Measurements from ENCODE around the gene CLPTM1.
"Not testable (repeated sequence)": the region's sequence is repeated elsewhere in the genome, so short reads cannot be mapped to it uniquely, and the experiment has no call there.

CLPTM1 gene

DNA sequence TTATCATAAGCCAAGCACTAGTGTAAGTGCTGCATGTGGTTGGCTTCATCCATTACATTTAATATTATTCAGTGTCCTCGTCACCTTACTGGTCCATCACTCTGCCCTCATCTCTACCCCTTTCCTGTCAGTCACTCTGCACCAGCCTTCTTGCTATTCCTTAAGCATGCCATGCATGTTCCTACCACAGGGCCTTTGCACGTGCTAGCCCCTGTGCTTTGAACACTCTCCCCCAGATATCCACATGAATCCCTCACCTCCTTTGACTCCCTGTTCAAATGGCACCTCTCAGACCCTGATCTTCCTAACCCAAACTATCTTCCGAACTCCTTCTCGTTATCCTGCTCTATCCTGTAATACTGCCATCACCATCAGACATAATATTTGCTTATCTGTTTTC lies 42.8 kb downstream of the CLPTM1 start:
- TF ChIP-seq, protein P1, sequence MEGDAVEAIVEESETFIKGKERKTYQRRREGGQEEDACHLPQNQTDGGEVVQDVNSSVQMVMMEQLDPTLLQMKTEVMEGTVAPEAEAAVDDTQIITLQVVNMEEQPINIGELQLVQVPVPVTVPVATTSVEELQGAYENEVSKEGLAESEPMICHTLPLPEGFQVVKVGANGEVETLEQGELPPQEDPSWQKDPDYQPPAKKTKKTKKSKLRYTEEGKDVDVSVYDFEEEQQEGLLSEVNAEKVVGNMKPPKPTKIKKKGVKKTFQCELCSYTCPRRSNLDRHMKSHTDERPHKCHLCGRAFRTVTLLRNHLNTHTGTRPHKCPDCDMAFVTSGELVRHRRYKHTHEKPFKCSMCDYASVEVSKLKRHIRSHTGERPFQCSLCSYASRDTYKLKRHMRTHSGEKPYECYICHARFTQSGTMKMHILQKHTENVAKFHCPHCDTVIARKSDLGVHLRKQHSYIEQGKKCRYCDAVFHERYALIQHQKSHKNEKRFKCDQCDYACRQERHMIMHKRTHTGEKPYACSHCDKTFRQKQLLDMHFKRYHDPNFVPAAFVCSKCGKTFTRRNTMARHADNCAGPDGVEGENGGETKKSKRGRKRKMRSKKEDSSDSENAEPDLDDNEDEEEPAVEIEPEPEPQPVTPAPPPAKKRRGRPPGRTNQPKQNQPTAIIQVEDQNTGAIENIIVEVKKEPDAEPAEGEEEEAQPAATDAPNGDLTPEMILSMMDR (IDR thresholded peaks at IDR 0.05), result no peak

DNA sequence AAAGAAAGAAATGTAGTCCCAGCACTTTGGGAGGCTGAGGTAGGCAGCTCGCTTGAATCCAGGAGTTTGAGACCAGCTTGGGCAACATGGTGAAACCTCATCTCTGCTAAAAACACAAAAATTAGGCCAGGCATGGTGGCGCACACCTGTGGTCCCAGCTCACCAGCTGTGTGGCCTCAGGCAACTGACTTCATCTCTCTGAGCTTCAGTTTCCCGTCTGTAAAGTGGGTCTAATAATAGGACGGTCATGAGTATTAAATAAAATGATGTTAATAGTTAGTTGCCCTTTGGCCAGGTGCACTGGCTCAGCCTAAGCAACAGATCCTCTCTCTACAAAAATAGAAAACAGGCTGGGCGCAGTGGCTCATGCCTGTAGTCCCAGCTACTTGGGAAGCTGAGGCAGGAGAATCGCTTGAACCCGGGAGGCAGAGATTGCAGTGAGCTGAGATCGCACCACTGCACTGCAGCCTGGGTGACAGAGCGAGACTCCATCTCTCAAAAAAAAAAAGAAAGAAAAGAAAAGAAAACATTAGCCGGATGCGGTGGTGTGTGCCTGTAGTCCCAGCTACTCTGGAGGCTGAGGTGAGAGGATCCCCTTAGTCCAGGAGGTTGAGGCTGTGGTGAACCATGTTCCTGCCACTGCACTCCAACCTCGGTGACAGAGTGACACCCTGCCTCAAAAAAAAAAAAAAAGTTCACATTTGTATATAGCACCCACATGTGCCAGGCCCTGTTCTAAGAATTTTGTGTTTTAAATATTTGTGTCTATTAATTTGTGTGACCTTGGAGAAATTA lies 44.1 kb downstream of the CLPTM1 start:
- not testable (repeated sequence) for H3K27ac ChIP-seq

More for the DNA sequence above, 42.8 kb downstream of the CLPTM1 start:
- no peak overlapping the region for H3K27ac ChIP-seq

DNA sequence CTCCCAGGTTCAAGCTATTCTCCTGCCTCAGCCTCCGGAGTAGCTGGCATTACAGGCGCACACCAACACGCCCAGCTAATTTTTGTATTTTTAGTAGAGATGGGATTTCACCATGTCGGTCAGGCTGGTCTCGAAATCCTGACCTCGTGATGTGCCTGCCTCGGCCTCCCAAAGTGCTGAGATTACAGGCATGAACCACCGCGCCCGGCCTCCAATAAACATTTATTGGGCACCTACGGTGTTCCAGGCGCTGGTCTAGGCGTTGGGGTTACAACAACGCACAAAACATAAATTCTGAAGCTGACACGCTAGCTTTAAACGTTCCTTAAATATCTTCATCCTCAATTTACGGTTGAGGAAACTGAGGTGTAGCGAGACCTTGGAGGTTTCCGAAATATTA lies 45.5 kb downstream of the CLPTM1 start:
- H3K27ac ChIP-seq, result not testable (repeated sequence)

DNA sequence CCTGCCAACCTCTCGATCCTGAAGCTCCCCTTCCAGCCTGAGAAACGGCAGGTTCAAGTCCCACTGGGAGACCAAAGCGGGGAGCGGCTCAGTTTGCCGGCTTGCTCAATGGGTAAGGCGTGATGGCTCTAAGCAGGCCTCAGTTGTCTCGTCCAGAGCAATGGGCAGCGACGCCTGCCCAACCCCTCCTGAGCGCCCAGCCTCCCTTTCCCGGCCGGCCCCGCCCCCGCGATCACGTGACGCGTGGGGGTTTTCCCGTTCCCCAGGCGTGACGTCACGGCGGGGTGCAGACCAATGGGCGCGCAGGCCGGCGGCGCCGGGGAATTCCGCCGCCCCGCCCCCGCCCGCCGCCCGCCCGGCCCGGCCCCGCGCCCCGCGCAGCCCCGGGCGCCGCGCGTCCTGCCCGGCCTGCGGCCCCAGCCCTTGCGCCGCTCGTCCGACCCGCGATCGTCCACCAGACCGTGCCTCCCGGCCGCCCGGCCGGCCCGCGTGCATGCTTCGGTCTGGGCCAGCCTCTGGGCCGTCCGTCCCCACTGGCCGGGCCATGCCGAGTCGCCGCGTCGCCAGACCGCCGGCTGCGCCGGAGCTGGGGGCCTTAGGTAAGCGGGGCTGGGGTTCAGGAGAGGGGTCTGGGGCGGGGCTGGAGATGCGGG lies 46.0 kb downstream of the CLPTM1 start, which contains the start of gene RELB:
Gene RELB, plus strand, starts transcription at position 378 of the 653 bp plus-strand sequence. Its CDS starts 116 bp downstream, at position 494.
- TF ChIP-seq, protein P1 (IDR thresholded peaks at IDR 0.05), result no peak
- no peak for TF ChIP-seq ZFX (IDR thresholded peaks at IDR 0.05; ENCODE audit: borderline replicate concordance)
- H3K27ac ChIP-seq, result peak within 1 kb of the TSS; percentile 83

DNA sequence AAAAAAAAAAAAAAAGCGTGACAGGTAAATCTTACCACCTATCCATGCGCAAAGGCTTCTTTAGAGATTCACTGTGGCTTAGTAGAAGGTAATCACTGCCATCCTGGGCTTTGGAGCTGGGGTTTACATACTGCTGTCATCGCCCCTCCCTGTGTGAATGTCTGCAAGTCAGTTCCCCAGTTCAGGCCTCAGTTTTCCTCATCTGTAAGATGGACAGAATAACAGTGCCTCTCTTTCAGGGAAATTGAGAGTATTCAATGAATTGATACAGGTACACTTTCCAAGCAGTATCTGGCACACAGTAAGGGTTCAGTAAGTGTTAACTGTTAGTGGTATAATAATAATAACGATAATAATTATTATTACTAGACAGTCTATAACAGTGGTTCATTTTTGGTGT lies 48.3 kb downstream of the CLPTM1 start:
- no peak overlapping the region for H3K27ac ChIP-seq
- TF ChIP-seq, protein P1 (IDR thresholded peaks at IDR 0.05), result no peak
- no peak for TF ChIP-seq ZFX (IDR thresholded peaks at IDR 0.05; ENCODE audit: borderline replicate concordance)

DNA sequence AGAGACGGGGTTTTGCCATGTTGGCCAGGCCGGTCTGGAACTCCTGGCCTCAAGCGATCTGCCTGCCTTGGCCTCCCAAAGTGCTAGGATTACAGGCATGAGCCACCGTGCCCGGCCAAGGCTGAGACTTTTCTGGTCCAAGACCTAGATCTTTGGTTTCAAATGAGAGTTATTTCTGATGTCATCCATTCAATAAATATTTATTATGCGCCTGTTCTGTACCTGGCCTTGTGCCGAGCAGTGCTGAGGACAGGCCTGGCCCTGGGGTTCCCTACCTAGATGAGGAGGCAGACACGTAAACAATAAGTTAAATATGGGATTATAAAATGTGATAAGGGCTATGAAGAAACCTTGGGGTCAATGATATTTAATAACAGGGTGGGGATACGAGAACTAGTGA lies 50.6 kb downstream of the CLPTM1 start:
- TF ChIP-seq, protein P1 (IDR thresholded peaks at IDR 0.05), result no peak
- no peak for TF ChIP-seq ZFX (IDR thresholded peaks at IDR 0.05; ENCODE audit: borderline replicate concordance)
- H3K27ac ChIP-seq, result no peak overlapping the region

DNA sequence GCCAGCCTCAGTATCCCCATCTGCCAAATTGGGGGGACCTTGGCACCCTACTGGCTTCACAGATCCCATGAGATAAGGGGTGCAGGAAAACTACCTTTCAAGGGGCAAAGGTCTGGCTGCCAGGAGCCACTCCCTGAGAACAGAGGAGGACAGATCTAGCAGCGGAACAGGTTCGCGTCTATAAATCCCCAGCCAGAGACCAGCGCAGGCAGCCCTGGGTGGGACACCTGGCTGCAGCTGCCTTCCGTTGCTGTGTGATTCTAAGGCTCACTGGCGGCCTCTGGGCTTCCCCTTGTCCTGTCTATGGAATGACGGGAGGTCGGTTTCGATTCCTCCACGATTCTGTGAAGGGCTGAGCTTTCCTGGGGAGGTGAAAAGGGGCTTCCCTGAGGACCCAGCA lies 53.4 kb downstream of the CLPTM1 start:
- TF ChIP-seq ZFX (IDR thresholded peaks at IDR 0.05; ENCODE audit: borderline replicate concordance), result no peak
- TF ChIP-seq, protein P1 (IDR thresholded peaks at IDR 0.05), result no peak
- H3K27ac ChIP-seq, result no peak overlapping the region

DNA sequence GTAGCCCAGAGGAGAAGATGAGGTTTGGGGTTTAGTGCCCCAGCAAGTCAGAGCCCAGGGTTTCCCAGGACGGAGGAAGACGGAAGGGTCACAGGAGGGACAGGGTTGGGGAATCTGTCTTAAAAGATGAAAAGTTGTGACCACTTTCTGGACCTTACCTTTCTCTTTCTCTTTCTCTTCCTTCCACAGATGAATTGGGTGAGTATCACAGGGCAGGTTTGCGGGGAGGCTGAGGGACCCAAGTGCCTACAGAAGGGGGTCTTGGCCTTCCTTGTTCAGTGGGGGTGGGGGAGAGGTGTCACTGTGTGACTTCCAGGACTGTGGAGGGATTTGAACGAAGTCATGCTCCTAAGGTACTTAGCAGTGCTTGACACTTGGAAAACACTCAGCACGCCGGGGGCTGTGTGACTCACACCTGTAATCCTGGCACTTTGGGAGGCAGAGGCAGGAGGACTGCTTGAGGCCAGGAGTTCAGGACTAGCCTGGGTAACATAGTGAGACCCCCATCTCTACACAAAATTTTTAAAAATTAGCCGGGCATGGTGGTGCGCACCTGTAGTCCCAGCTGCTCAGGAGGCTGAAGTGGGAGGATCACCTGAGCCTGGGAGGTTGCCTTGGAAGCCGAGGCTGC lies 54.6 kb downstream of the CLPTM1 start:
- H3K27ac ChIP-seq, result no peak overlapping the region
- TF ChIP-seq, protein P1 (IDR thresholded peaks at IDR 0.05), result no peak
- no peak for TF ChIP-seq ZFX (IDR thresholded peaks at IDR 0.05; ENCODE audit: borderline replicate concordance)
